GM18505 (cell line): ENCODE results near the gene PDE1A.
"Not testable (repeated sequence)": the region's sequence is repeated elsewhere in the genome, so short reads cannot be mapped to it uniquely, and the experiment has no call there.

Experiments
- ATAC-seq: cut with Tn5 transposase; IDR thresholded peaks from one replicate; pipeline ENCODE4 v1.9.1; 2021; ENCODE audit not compliant: unreplicated experiment
- POLR2A ChIP-seq: IDR thresholded peaks from 4 replicates; pipeline ENCODE4 v1.6.1; 2011; ENCODE audit warnings: borderline replicate concordance; ENCODE audit not compliant: insufficient read depth, insufficient read length; ENCODE audit errors: extremely low read depth

The PDE1A gene

GRCh38 chr2:182428476-182428875 lies 1.6 kb upstream of the PDE1A start:
- ATAC-seq: no peak
- TF ChIP-seq POLR2A: no peak

DNA sequence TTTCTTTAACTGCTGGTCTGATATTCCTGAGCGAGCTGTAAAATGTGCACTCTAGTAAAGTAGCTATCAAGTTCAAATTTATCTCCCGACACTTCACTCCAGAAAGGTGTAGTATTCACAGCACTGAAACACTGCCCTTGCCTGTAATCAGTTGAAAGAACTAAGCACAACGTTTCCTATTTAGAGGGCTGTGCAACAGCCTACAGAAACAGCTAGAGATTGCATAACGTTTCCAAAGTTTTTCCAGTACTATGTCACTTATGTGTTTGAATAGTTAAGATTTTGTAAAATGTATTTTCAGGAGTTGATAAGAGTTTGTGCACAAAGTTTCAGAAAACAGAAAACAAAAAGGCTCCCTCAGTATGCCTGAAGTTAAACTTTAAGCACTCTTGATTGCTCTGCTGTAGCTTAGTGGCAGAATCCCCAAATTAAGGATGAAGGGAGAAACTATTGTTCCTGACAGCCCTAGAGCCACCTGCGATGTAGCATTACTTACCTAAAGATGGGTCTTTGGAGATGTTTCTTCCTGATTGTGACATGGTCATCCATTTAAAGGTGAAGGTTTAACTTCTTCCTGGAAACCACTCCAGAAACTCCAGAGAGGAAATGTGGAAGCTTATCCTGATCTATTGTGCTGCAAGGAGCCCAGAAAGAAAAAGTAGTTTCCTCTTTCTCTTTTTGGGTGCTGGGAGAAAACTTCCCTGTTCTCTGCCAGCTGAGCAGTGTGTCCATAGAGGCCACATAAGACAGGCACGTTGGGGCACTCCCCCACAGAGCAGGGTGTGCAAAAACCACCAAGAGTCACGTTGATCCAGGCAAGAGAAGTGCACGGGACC lies 536 bp downstream of the PDE1A start:
- no peak for TF ChIP-seq POLR2A
- no peak for ATAC-seq

DNA sequence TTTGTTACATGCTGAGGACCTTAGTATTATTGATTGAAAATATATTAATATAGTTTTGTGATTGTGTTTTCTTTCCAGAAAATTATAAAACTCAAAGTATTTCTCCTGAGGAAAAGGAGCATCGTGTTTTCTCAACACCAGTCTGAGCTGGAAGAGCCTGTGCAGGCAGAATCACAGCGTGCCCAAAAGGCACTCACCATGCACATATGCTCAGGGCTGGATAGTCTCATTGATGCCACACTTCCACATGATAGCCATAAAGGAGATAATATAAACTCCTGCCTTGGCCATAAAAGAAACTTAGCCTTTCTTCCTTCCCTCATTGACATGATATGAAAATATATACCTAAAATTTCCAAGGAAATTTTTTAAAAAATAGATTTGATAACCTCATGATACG lies 4.0 kb downstream of the PDE1A start:
- TF ChIP-seq POLR2A: no peak
- ATAC-seq: no peak

- no peak for TF ChIP-seq POLR2A
- no peak for ATAC-seq
These were observed 6.2 kb downstream of the PDE1A start for GRCh38 chr2:182420669-182421068.

DNA sequence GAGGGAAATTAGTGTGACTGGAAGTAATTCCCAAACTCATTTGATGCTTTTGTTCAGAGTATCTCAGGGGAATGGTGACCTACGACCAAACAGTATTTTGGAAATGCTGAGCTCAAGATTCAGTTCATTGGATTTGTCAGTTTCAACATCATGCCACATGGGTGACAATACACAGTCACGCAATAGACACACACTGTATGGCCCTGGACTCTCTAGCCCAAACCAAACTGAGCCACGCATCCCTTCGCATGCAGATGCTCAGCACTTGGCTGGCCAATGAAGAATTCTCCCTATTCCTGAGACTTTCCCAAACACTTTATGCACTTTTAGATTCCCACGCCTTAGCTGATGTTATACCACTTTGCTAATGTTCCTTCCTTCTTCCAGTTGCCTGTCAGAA lies 10.0 kb downstream of the PDE1A start:
- no peak for TF ChIP-seq POLR2A
- no peak for ATAC-seq

GRCh38 chr2:182416191-182416590 lies 10.6 kb downstream of the PDE1A start:
- no peak for TF ChIP-seq POLR2A
- ATAC-seq: no peak

- ATAC-seq: no peak
- TF ChIP-seq POLR2A: no peak
These were observed 11.1 kb downstream of the PDE1A start for GRCh38 chr2:182415771-182416170.

DNA sequence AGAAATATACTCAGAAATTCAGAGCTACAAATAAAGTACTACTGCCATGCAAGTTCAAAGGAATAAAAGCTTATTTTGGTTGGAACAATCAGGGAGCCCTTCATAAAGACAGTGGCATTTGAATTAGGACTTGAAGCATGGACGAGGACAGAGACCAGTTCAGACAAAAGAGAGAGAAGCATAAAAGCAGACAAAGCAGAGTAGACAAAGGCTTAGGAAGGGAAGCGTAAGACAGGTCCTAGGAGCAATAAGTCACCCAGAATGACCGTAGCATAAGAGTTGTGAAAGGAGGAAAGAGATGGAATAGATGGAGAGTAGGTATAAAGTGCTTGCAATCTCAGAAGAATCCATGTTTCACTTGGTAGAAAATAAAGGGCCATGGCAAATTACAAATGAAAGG lies 14.0 kb downstream of the PDE1A start:
- TF ChIP-seq POLR2A: no peak
- ATAC-seq: no peak

DNA sequence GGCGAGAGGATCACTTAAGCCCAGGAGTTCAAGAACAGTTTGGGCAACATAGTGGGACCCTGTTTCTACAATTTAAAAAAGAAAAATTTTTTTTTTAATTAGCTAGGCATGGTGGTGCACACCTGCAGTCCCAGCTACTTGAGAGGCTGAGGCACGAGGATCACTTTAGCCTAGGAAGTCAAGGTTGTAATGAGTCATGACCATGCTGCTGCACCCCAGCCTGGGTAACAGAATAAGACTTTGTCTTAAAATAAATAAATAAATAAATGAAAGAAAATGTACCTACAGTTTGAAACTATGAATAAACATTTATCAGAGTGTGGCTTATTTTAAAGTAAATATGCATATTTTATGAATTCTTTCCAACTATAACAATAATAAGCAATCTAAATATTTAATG lies 16.7 kb downstream of the PDE1A start:
- ATAC-seq: no peak
- no peak for TF ChIP-seq POLR2A

- no peak for TF ChIP-seq POLR2A
These were observed 20.6 kb downstream of the PDE1A start for GRCh38 chr2:182406221-182406620.

GRCh38 chr2:182404975-182405561 lies 21.8 kb downstream of the PDE1A start:
- no peak for ATAC-seq
- TF ChIP-seq POLR2A: no peak

More at GRCh38 chr2:182406221-182406620, 20.6 kb downstream of the PDE1A start:
- ATAC-seq: no peak

DNA sequence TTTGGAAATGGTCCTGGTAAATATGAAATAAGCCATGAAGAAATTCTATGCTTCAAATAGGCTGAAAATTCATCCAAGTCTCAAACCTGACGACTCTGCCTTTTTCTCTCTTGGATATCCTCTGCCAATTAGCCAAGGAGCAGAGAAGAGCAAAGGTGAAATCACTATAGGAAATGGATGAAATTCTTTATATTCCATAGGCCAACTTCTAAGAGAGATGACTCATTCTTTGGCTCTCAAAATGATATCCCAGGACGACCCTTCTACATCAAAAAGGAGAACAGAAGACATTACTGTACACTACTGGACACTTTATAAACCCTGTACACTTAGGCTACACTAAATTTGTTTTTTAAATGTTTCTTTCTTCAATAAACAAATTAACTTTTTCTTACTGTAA lies 22.7 kb downstream of the PDE1A start:
- no peak for TF ChIP-seq POLR2A
- no peak for ATAC-seq

GRCh38 chr2:182393270-182393760 lies 33.5 kb downstream of the PDE1A start:
- TF ChIP-seq POLR2A: no peak

DNA sequence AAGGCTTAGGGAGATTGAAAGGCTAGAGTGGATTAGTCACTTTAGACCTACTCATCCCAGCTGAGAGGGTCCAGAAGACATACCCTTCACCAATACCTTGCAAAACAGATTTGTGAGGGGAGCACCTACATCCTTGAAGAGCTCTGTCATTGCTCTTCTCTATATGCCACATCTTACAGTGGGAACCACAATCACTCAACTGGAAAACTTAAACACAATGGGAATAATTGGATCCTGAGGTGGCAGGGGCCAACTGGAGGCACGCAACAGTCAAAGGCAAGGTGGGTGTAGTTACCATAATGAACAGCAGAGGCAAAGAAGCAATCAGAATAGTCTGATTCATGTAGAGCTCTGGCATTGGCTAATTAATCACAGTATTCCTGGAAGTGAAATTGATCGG lies 35.4 kb downstream of the PDE1A start:
- ATAC-seq: no peak
- no peak for TF ChIP-seq POLR2A

More at GRCh38 chr2:182393270-182393760, 33.5 kb downstream of the PDE1A start:
- ATAC-seq: no peak

GRCh38 chr2:182386267-182386880 lies 40.5 kb downstream of the PDE1A start:
- ATAC-seq: not testable (repeated sequence)
